ENCODE data around the gene OSER1. TPM values are rescaled to one million over a fixed set of nuclear protein-coding genes. Genes with fewer than 3 reads are reported as not detected.
A peak's percentile ranks its signal among the peaks of the same experiment; 100 is the strongest.

Gene OSER1
- total RNA-seq, 4 donors from 2014 or later = 11.2 to 38.0 (median 26.2) TPM

DNA sequence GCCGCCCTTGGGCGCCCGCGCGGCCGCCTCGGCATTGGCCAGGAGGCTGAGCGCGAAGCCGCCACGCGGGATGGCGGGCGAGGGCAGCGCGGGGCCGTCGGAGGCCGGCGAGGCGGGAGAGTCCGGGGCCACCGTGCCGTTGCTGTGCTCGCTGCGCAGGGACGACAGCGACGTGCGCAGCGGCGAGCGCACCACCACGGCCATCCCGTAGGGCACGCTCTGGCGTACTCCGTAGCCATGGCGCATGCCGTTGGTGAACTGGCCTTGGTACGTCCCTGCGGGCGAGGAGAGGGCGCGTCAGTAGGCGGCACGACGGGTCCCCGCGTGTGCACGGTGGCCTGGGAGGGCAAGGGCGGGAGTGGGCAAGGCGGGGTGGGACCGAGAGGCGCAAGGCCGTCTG is 50.4 kb downstream of the OSER1 start:
- no peaks in the 10 kb centered on the region for H3K36me3 ChIP-seq
- in situ Hi-C loops (cut with MboI; ENCODE audit: low pct_ligation_motif_present in 1 of 4, low pct_unique_long_range_greater_than_20kb in 1 of 4, low sequenced_read_pairs in 3 of 4) (no loop called here), intact Hi-C loops (cut with DNase I; ENCODE audit: low total_unique reads) (no loop called here)
- H3K9me3 ChIP-seq = no peaks in the 10 kb centered on the region
- H3K4me3 ChIP-seq = no peak overlapping the region
- H3K27me3 ChIP-seq = peaks cover 5% of the 10 kb centered on the region
- no peak for DNase-seq
- TF ChIP-seq EP300 (IDR thresholded peaks at IDR 0.05; ENCODE audit: low read depth) = no peak
- 91% methylated on average over 52 of the region's 56 CpGs; no CpG with 5 or more reads in 1 of the 2 donors for WGBS, 2 donors (ENCODE audit: low coverage in 1 of 2)
- H3K27ac ChIP-seq = peak overlapping the region in 1 of 4 donors; percentile 4
- no peaks in the 10 kb centered on the region for H3K4me1 ChIP-seq

DNA sequence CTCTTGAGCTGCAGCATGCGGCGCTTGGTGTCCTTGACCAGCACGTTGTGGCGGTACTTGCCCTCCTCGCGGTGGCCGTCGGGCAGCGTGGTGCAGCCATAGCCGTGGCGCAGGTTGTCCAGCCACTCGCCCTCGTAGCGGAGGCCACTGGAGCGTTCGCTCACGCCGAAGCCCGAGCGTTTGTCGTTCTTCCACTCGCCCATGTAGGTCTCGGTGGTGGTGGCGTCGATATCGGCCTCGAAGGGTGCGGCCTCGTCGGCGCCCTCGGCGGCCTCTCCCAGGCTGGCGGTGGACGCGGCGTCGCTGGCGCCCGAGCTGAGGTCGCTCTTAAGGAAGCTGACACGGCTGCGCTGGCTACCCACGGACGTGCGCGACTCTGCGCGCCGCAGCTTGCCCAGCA is 50.9 kb downstream of the OSER1 start:
- in situ Hi-C loops (cut with MboI; ENCODE audit: low pct_ligation_motif_present in 1 of 4, low pct_unique_long_range_greater_than_20kb in 1 of 4, low sequenced_read_pairs in 3 of 4) (no loop called here), intact Hi-C loops (cut with DNase I; ENCODE audit: low total_unique reads) (no loop called here)
- Histone ChIP-seq H3K36me3 (no peaks in the 10 kb centered on the region), H3K4me3 (no peak overlapping the region), H3K27ac (peak overlapping the region in 1 of 4 donors; percentile 87), H3K4me1 (no peaks in the 10 kb centered on the region), H3K27me3 (peaks cover under 1% of the 10 kb centered on the region), H3K9me3 (no peaks in the 10 kb centered on the region)
- WGBS, 2 donors (ENCODE audit: low coverage in 1 of 2) = 91% methylated on average over 47 of the region's 50 CpGs; no CpG with 5 or more reads in 1 of the 2 donors
- no peak for DNase-seq
- TF ChIP-seq POLR2A (IDR thresholded peaks at IDR 0.05) (no peak), EP300 (IDR thresholded peaks at IDR 0.05; ENCODE audit: low read depth) (no peak), POLR2AphosphoS5 (IDR thresholded peaks at IDR 0.05) (no peak)
- TF ChIP-seq, protein P1, sequence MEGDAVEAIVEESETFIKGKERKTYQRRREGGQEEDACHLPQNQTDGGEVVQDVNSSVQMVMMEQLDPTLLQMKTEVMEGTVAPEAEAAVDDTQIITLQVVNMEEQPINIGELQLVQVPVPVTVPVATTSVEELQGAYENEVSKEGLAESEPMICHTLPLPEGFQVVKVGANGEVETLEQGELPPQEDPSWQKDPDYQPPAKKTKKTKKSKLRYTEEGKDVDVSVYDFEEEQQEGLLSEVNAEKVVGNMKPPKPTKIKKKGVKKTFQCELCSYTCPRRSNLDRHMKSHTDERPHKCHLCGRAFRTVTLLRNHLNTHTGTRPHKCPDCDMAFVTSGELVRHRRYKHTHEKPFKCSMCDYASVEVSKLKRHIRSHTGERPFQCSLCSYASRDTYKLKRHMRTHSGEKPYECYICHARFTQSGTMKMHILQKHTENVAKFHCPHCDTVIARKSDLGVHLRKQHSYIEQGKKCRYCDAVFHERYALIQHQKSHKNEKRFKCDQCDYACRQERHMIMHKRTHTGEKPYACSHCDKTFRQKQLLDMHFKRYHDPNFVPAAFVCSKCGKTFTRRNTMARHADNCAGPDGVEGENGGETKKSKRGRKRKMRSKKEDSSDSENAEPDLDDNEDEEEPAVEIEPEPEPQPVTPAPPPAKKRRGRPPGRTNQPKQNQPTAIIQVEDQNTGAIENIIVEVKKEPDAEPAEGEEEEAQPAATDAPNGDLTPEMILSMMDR (IDR thresholded peaks at IDR 0.05) = no peak

GRCh38 chr20:44159125-44159524 is 51.4 kb downstream of the OSER1 start:
- H3K27me3 ChIP-seq = no peaks in the 10 kb centered on the region
- H3K4me3 ChIP-seq = no peak overlapping the region
- in situ Hi-C loops (cut with MboI; ENCODE audit: low pct_ligation_motif_present in 1 of 4, low pct_unique_long_range_greater_than_20kb in 1 of 4, low sequenced_read_pairs in 3 of 4) = no loop called here
- no peak for DNase-seq
- intact Hi-C loops (cut with DNase I; ENCODE audit: low total_unique reads) = no loop called here
- H3K36me3 ChIP-seq = no peaks in the 10 kb centered on the region
- WGBS, 2 donors (ENCODE audit: low coverage in 1 of 2) = 78 to 100% methylated on average over 1 to 2 of the region's 2 CpGs
- H3K9me3 ChIP-seq = no peaks in the 10 kb centered on the region
- H3K27ac ChIP-seq = peak overlapping the region in 1 of 4 donors; percentile 87
- TF ChIP-seq POLR2A (IDR thresholded peaks at IDR 0.05) (no peak), EP300 (IDR thresholded peaks at IDR 0.05; ENCODE audit: low read depth) (no peak), POLR2AphosphoS5 (IDR thresholded peaks at IDR 0.05) (no peak)
- TF ChIP-seq, protein P1 (IDR thresholded peaks at IDR 0.05) = no peak
- no peaks in the 10 kb centered on the region for H3K4me1 ChIP-seq

DNA sequence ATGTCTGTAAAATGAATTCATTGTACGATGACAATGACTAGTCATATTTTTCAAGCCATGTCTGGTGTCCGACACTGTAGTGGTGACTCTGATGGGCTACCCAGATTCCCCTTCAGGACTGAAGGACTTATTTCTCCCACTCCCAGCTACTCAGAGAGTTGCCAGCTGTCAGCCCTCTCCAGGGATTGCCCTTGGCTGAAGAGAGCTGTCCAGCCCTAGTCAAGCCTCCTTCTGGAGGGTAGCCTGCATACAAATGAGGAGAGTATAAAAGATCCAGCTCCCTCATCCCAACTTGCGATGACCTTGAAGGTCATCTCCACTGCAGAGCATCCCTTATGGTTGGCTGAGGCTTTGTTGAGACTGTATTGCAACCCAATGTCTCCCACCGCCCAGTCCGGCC is 53.5 kb downstream of the OSER1 start:
- in situ Hi-C loops (cut with MboI; ENCODE audit: low pct_ligation_motif_present in 1 of 4, low pct_unique_long_range_greater_than_20kb in 1 of 4, low sequenced_read_pairs in 3 of 4) (no loop called here), intact Hi-C loops (cut with DNase I; ENCODE audit: low total_unique reads) (no loop called here)
- TF ChIP-seq POLR2AphosphoS5 (IDR thresholded peaks at IDR 0.05) = no peak
- TF ChIP-seq POLR2A (IDR thresholded peaks at IDR 0.05) = no peak
- TF ChIP-seq, protein P1 (IDR thresholded peaks at IDR 0.05) = no peak
- TF ChIP-seq EP300 (IDR thresholded peaks at IDR 0.05; ENCODE audit: low read depth) = no peak
- H3K27me3 ChIP-seq = no peaks in the 10 kb centered on the region
- no peaks in the 10 kb centered on the region for H3K9me3 ChIP-seq
- H3K4me1 ChIP-seq = peaks cover 0 to 6% (median 2%) of the 10 kb centered on the region in 4 donors
- H3K4me3 ChIP-seq = no peak overlapping the region
- no peaks in the 10 kb centered on the region for H3K36me3 ChIP-seq
- H3K27ac ChIP-seq = peak overlapping the region in 3 of 4 donors; percentile 0 to 87 (median 86)
- 92% methylated on average over 5 of the region's 5 CpGs; no CpG with 5 or more reads in 1 of the 2 donors for WGBS, 2 donors (ENCODE audit: low coverage in 1 of 2)
- no peak for DNase-seq

DNA sequence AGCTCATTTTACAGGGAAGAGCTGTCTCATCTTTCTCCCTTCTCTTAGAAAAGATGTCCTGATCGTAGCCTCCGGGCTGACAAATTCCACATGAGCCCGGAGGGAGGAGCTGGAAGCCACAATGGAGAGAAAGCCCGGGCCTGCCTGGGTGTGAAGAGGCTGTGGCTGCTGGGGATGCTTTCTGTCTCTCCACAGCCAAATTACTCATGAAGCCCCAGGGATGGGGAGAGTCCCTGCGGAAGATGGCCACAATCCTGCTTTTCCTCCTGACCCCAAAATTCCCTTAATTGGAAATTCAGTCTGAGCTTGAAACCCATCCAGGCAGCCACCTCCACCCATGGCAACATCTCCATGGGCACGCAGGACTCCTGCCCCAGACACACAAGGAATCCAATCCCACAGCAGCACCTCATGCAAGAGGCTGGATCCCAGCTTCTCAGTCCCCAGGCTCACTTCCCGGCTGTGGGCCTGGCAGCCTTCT is 56.0 kb downstream of the OSER1 start:
- intact Hi-C loops (cut with DNase I; ENCODE audit: low total_unique reads) (no loop called here), in situ Hi-C loops (cut with MboI; ENCODE audit: low pct_ligation_motif_present in 1 of 4, low pct_unique_long_range_greater_than_20kb in 1 of 4, low sequenced_read_pairs in 3 of 4) (no loop called here)
- H3K27ac ChIP-seq = peak overlapping the region; percentile 75 to 87 (median 82)

More for the DNA sequence above, 56.0 kb downstream of the OSER1 start:
- WGBS, 2 donors (ENCODE audit: low coverage in 1 of 2) = 58 to 70% methylated on average over 2 to 7 of the region's 7 CpGs
- DNase-seq = no peak
- Histone ChIP-seq H3K4me3 (no peak overlapping the region), H3K36me3 (no peaks in the 10 kb centered on the region), H3K27me3 (no peaks in the 10 kb centered on the region), H3K9me3 (no peaks in the 10 kb centered on the region), H3K4me1 (peaks cover 0 to 8% (median 3%) of the 10 kb centered on the region in 4 donors)
- TF ChIP-seq POLR2AphosphoS5 (IDR thresholded peaks at IDR 0.05) (no peak), EP300 (IDR thresholded peaks at IDR 0.05; ENCODE audit: low read depth) (no peak), POLR2A (IDR thresholded peaks at IDR 0.05) (no peak)
- TF ChIP-seq, protein P1 (IDR thresholded peaks at IDR 0.05) = no peak

Data from transverse colon (tissue), 4 donors.